Endothelial cell of umbilical vein (primary cell): ENCODE results near the gene CAPN7. TPM values are rescaled to one million over a fixed set of nuclear protein-coding genes. Genes with fewer than 3 reads are reported as not detected.

ENCODE experiments used
- BruUV-seq: library from RNA; stranded (reverse); fragments of 400-500 nt; replicated peaks from 2 replicates; lab custom pipeline; 2021; lab: Mats Ljungman, UMichigan
- CTCF ChIA-PET: fragments of 300-600, 350-600 bp; sonication (Branson Sonifier 250); formaldehyde crosslinking; loops from one replicate; lab custom pipeline; 2021; ENCODE audit warnings: antibody characterized with exemption, inconsistent platforms; lab: Charles Lee
- POLR2A ChIA-PET: fragments of 300-600, 350-600 bp; sonication (Branson Sonifier 250); formaldehyde crosslinking; loops from one replicate; lab custom pipeline; 2021; ENCODE audit warnings: antibody characterized with exemption, inconsistent platforms; lab: Charles Lee
- DNase-seq: peaks from one replicate; pipeline ENCODE4 v3.0.0-alpha.2; 2011; ENCODE audit warnings: low read depth, low spot score
- FAIRE-seq: peaks from 2 replicates; lab custom pipeline; 2011; peaks lifted over from hg19 to GRCh38; lab: Jason Lieb, UNC
- H2AFZ ChIP-seq: 2 replicates; pipeline ENCODE4 v1.6.0; 2012; ENCODE audit warnings: low read depth, low read length, control low read depth, inconsistent platforms
- H3K27ac ChIP-seq: 2 replicates; pipeline ENCODE4 v1.5.1; 2011; ENCODE audit warnings: low read depth, mild to moderate bottlenecking, control low read depth, low read length, moderate library complexity; ENCODE audit not compliant: insufficient read depth
- H3K27me3 ChIP-seq, 2 experiments: 2 replicates each; pipeline versions ENCODE4 v1.6.0 to v1.6.1; 2011; ENCODE audit warnings: low read length in 2 of 2, mixed read lengths in 1 of 2; ENCODE audit not compliant: control insufficient read depth in 2 of 2, insufficient read depth in 2 of 2
- H3K36me3 ChIP-seq, 2 experiments: 2 replicates in 1 of 2; 3 replicates in 1 of 2; pipeline ENCODE4 v1.5.1; 2011; ENCODE audit warnings: low read length in 2 of 2, mild to moderate bottlenecking in 1 of 2, moderate library complexity in 1 of 2; ENCODE audit not compliant: control insufficient read depth in 2 of 2, insufficient read depth in 2 of 2; ENCODE audit errors: extremely low read depth in 1 of 2
- H3K4me1 ChIP-seq: 3 replicates; pipeline ENCODE4 v1.5.1; 2011; ENCODE audit warnings: mild to moderate bottlenecking, low read length; ENCODE audit not compliant: control insufficient read depth, insufficient read depth; ENCODE audit errors: extremely low read depth
- H3K4me2 ChIP-seq: 2 replicates; pipeline ENCODE4 v1.6.1; 2011; ENCODE audit warnings: low read length, control low read depth, mixed read lengths; ENCODE audit not compliant: insufficient read depth
- H3K4me3 ChIP-seq, 3 experiments: fragments of 200-600 bp in 1 of 3; sonication (generic), shearing (Covaris generic) in 1 of 3; replicated peaks in 1 of 3; 2 replicates each; pipeline ENCODE4 v1.5.1; 2011 to 2016; ENCODE audit warnings: control low read depth in 3 of 3, low read length in 3 of 3, mild to moderate bottlenecking in 2 of 3, inconsistent platforms in 1 of 3, low read depth in 1 of 3, moderate library complexity in 1 of 3; ENCODE audit not compliant: insufficient read depth in 1 of 3
- H3K79me2 ChIP-seq: 2 replicates; pipeline ENCODE4 v1.6.0; 2012; ENCODE audit warnings: low read length, inconsistent platforms; ENCODE audit not compliant: control insufficient read depth, insufficient read depth
- H3K9ac ChIP-seq: replicated peaks from 2 replicates; pipeline ENCODE3; 2011; ENCODE audit warnings: low read length, control low read depth; ENCODE audit not compliant: insufficient read depth; ENCODE audit errors: extremely low read depth
- H3K9me1 ChIP-seq: replicated peaks from 3 replicates; pipeline ENCODE4 v1.6.0; 2011; ENCODE audit warnings: mild to moderate bottlenecking, low read length; ENCODE audit not compliant: control insufficient read depth, insufficient read depth; ENCODE audit errors: extremely low read depth
- H3K9me3 ChIP-seq: replicated peaks from 2 replicates; pipeline ENCODE4 v1.5.1; 2012; ENCODE audit warnings: low read length, inconsistent platforms; ENCODE audit not compliant: control insufficient read depth, insufficient read depth
- H4K20me1 ChIP-seq: replicated peaks from 2 replicates; pipeline ENCODE3; 2011; ENCODE audit warnings: mild to moderate bottlenecking, low read length; ENCODE audit not compliant: control insufficient read depth, insufficient read depth; ENCODE audit errors: extremely low read depth
- CTCF ChIP-seq, 2 donors: IDR thresholded peaks; 1 replicate in 1 of 2; 2 replicates in 1 of 2; pipeline ENCODE4 v1.5.1; 2011; ENCODE audit warnings: low read length in 2 of 2, mild to moderate bottlenecking in 2 of 2, moderate library complexity in 2 of 2, control low read depth in 1 of 2, inconsistent platforms in 1 of 2, low read depth in 1 of 2; ENCODE audit not compliant: insufficient read depth in 1 of 2; ENCODE audit errors: extremely low read depth in 1 of 2
- EZH2 ChIP-seq: IDR thresholded peaks from 2 replicates; pipeline ENCODE4 v1.6.1; 2012; ENCODE audit warnings: borderline replicate concordance, low read depth, mild to moderate bottlenecking, moderate library complexity, low read length, inconsistent platforms; ENCODE audit not compliant: severe bottlenecking
- FOS ChIP-seq: IDR thresholded peaks from 2 replicates; pipeline ENCODE4 v1.6.1; 2011; ENCODE audit warnings: mild to moderate bottlenecking, low read length, moderate library complexity, borderline replicate concordance; ENCODE audit not compliant: insufficient read depth
- GATA2 ChIP-seq: IDR thresholded peaks from 2 replicates; pipeline ENCODE4 v1.7.0; 2011; ENCODE audit warnings: low read depth, mild to moderate bottlenecking, moderate library complexity, mixed read lengths, low read length; ENCODE audit not compliant: insufficient read length, insufficient read depth
- JUN ChIP-seq: IDR thresholded peaks from 2 replicates; pipeline ENCODE4 v1.6.1; 2011; ENCODE audit warnings: borderline replicate concordance, low read depth; ENCODE audit not compliant: insufficient read length, insufficient read depth
- MAX ChIP-seq: IDR thresholded peaks from 2 replicates; pipeline ENCODE4 v1.6.1; 2011; ENCODE audit not compliant: insufficient read depth, insufficient read length
- MYC ChIP-seq: IDR thresholded peaks from one replicate; pipeline ENCODE4 v1.6.1; 2011; ENCODE audit warnings: mild to moderate bottlenecking, low read depth, low read length
- POLR2A ChIP-seq: IDR thresholded peaks from 2 replicates; pipeline ENCODE4 v1.6.1; 2012; ENCODE audit warnings: low read depth, mild to moderate bottlenecking, control low read depth, low read length
- POLR2AphosphoS5 ChIP-seq: IDR thresholded peaks from 2 replicates; pipeline ENCODE4 v1.6.1; 2012; ENCODE audit warnings: low read depth, mild to moderate bottlenecking, control low read depth, low read length, moderate library complexity; ENCODE audit not compliant: insufficient read depth
- dilution Hi-C: fragments of 300-500 bp; cut with MboI; formaldehyde crosslinking; loops from one replicate; pipeline ENCODE4 v1.15.0; 2019; ENCODE audit warnings: low sequenced_read_pairs; ENCODE audit not compliant: extremely low pct_ligation_motif_present
- intact Hi-C: fragments of 100-400 bp; cut with micrococcal nuclease; formaldehyde crosslinking; loops from one replicate; pipeline ENCODE4 v1.10.0; 2022
- polyA plus RNA-seq, 4 experiments: library from polyadenylated mRNA; depleted of rRNA in 3 of 4; stranded (reverse) in 3 of 4; unstranded in 1 of 4; fragments of >200 nt; gene quantifications; 2 replicates each; pipeline versions ENCODE4 v1.2.1 to v1.2.3, GENCODE V29; 2011 to 2012; ENCODE audit warnings: missing spikeins in 1 of 4
- total RNA-seq: library from RNA; stranded (reverse); gene quantifications from 2 replicates; pipeline ENCODE4 v1.2.3, GENCODE V29; 2021

CAPN7 gene
- total and polyA plus RNA-seq, 2 donors (not counting 3 experiments of a cell fraction or from before 2014, with no cell fraction given), result 13.2 to 32.7 TPM

- Histone ChIP-seq H4K20me1 (no peaks in the 10 kb centered on the region), H3K9me1 (no peaks in the 10 kb centered on the region), H2AFZ (no peak overlapping the region), H3K79me2 (no peaks in the 10 kb centered on the region), H3K36me3 (no peaks in the 10 kb centered on the region), H3K4me3 (no peak overlapping the region), H3K27me3 (peaks cover 28 to 67% of the 10 kb centered on the region in 2 experiments), H3K4me1 (no peaks in the 10 kb centered on the region), H3K9ac (no peak overlapping the region), H3K27ac (no peak overlapping the region), H3K4me2 (no peak overlapping the region), H3K9me3 (no peaks in the 10 kb centered on the region)
- DNase-seq, result no peak
- TF ChIP-seq CTCF (IDR thresholded peaks at IDR 0.05; ENCODE audit: extremely low read depth in 1 of 2, insufficient read depth in 1 of 2, low read depth in 1 of 2, low read length in 2 of 2) (no peak), EZH2 (no peak), MYC (no peak), POLR2A (no peak), JUN (no peak), FOS (no peak), POLR2AphosphoS5 (no peak), GATA2 (no peak), MAX (no peak)
- POLR2A ChIA-PET, result no interaction called here
- dilution Hi-C loops (no loop called here), intact Hi-C loops (no loop called here)
- FAIRE-seq, result no peak
- CTCF ChIA-PET, result interaction anchor here (1.4 kb wide), 1 partner anchor 62 kb away, joined by 4 read pairs; no protein-coding TSS in a partner anchor
- no TSS peak for BruUV-seq
Observed at GRCh38 chr3:15181511-15181910, 24.5 kb upstream of the CAPN7 start.
